ENCODE data around the gene NAXD. TPM values are rescaled to one million over a fixed set of nuclear protein-coding genes. Genes with fewer than 3 reads are reported as not detected.

NAXD gene
- total and polyA plus RNA-seq, 2 experiments from 2014 or later: 16.9 to 18.5 TPM

DNA sequence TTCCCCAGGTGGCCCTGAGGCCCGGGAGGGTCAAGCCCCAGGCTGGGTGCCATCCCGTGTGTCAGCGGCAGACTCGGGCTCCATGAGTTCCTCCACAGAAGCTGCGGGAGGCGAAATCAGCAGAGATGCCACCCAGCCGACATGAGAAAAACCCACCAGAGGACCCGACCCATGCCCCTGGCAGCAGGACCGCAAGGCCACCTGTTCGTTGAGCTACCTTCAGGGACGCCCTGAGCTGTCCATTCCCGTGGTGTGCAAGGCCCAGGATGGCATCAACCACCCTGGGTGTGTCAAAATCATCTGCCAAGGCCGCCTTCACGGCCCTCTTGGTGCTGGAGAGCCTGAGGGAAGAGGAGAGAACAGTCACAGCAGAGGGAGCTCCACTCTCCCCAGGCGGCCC is 30.4 kb downstream of the NAXD start (continued):
- TF ChIP-seq, protein P1, sequence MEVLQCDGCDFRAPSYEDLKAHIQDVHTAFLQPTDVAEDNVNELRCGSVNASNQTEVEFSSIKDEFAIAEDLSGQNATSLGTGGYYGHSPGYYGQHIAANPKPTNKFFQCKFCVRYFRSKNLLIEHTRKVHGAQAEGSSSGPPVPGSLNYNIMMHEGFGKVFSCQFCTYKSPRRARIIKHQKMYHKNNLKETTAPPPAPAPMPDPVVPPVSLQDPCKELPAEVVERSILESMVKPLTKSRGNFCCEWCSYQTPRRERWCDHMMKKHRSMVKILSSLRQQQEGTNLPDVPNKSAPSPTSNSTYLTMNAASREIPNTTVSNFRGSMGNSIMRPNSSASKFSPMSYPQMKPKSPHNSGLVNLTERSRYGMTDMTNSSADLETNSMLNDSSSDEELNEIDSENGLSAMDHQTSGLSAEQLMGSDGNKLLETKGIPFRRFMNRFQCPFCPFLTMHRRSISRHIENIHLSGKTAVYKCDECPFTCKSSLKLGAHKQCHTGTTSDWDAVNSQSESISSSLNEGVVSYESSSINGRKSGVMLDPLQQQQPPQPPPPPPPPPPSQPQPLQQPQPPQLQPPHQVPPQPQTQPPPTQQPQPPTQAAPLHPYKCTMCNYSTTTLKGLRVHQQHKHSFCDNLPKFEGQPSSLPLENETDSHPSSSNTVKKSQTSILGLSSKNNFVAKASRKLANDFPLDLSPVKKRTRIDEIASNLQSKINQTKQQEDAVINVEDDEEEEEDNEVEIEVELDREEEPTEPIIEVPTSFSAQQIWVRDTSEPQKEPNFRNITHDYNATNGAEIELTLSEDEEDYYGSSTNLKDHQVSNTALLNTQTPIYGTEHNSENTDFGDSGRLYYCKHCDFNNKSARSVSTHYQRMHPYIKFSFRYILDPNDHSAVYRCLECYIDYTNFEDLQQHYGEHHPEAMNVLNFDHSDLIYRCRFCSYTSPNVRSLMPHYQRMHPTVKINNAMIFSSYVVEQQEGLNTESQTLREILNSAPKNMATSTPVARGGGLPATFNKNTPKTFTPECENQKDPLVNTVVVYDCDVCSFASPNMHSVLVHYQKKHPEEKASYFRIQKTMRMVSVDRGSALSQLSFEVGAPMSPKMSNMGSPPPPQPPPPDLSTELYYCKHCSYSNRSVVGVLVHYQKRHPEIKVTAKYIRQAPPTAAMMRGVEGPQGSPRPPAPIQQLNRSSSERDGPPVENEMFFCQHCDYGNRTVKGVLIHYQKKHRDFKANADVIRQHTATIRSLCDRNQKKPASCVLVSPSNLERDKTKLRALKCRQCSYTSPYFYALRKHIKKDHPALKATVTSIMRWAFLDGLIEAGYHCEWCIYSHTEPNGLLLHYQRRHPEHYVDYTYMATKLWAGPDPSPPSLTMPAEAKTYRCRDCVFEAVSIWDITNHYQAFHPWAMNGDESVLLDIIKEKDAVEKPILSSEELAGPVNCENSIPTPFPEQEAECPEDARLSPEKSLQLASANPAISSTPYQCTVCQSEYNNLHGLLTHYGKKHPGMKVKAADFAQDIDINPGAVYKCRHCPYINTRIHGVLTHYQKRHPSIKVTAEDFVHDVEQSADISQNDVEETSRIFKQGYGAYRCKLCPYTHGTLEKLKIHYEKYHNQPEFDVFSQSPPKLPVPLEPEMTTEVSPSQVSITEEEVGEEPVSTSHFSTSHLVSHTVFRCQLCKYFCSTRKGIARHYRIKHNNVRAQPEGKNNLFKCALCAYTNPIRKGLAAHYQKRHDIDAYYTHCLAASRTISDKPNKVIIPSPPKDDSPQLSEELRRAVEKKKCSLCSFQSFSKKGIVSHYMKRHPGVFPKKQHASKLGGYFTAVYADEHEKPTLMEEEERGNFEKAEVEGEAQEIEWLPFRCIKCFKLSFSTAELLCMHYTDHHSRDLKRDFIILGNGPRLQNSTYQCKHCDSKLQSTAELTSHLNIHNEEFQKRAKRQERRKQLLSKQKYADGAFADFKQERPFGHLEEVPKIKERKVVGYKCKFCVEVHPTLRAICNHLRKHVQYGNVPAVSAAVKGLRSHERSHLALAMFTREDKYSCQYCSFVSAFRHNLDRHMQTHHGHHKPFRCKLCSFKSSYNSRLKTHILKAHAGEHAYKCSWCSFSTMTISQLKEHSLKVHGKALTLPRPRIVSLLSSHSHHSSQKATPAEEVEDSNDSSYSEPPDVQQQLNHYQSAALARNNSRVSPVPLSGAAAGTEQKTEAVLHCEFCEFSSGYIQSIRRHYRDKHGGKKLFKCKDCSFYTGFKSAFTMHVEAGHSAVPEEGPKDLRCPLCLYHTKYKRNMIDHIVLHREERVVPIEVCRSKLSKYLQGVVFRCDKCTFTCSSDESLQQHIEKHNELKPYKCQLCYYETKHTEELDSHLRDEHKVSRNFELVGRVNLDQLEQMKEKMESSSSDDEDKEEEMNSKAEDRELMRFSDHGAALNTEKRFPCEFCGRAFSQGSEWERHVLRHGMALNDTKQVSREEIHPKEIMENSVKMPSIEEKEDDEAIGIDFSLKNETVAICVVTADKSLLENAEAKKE (CRISPR knock-in tag; IDR thresholded peaks at IDR 0.05): no peak
- TF ChIP-seq EZH2phosphoT487 (IDR thresholded peaks at IDR 0.05; ENCODE audit: unreplicated experiment) (no peak), JUNB (IDR thresholded peaks at IDR 0.05; ENCODE audit: unreplicated experiment) (no peak), POLR2AphosphoS5 (IDR thresholded peaks at IDR 0.05; ENCODE audit: low read depth) (no peak)

DNA sequence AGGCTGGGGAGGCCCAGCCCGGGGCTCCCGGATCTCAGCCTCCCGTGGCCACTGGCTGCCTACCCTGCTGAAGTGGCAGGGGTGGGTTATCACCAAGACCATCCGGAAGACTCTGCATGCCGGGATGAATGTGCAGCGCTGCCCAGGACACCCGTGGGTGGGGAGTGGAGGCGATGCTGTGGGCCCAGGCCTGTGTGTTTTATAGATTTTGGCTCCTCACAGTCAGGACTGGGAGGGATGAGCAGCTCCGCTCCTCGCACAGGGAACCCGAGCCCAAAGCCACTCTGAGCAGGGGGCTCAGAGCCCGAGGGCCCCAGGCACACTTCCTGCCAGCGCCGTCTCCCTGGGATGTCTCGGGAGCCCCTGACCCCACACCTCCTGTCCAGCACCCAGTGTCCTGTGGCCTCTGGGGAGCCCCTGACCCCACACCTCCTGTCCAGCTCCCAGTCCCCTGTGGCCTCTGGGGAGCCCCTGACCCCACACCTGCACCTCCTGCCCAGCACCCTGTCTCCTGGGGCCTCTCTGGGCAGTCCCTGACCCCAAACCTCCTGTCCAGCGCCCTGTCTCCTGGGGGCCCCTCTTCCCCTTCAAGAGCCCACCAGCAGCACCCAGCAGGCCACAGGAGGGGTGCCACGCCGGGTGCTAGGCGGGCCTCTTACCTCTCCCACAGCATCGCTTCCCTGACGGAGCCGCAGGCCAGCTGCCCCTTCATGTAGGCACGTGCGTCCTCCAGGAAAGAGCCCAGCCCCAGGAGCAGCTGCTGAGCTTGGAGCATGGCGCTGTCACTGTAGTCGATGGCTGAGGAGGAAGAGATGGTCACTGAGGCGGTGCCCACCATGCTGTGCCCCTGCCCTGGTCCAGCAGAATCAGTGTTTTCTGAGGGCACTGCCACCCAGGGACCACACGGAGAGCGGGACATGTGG is 31.4 kb downstream of the NAXD start:
- Mint-ChIP-seq H3K27ac (no peak overlapping the region), H3K9me3 (no peaks in the 10 kb centered on the region), H3K36me3 (ENCODE audit: low read depth) (peaks cover 22% of the 10 kb centered on the region), H3K4me3 (no peak overlapping the region), H3K27me3 (ENCODE audit: insufficient read depth, low read depth, poor library complexity) (peaks cover 11% of the 10 kb centered on the region), H3K4me1 (peaks cover 19% of the 10 kb centered on the region)
- Histone ChIP-seq H3K27me3 (ENCODE audit: insufficient read depth) (no peaks in the 10 kb centered on the region), H3K4me2 (no peak overlapping the region), H3K27ac (ENCODE audit: low read depth) (no peak overlapping the region), H2AFZ (no peak overlapping the region), H3K9me2 (ENCODE audit: insufficient read depth) (no peaks in the 10 kb centered on the region), H3K4me1 (ENCODE audit: insufficient read depth) (peaks cover 6% of the 10 kb centered on the region), H3F3A (replicated peaks; ENCODE audit: low read depth) (peaks cover 10% of the 10 kb centered on the region), H3K4me3 (no peak overlapping the region), H3K36me3 (ENCODE audit: insufficient read depth) (no peaks in the 10 kb centered on the region; the same call in 1 of the 2 replicates), H3K79me2 (replicated peaks; ENCODE audit: insufficient read depth) (no peaks in the 10 kb centered on the region), H4K20me1 (replicated peaks; ENCODE audit: insufficient read depth) (peaks cover 10% of the 10 kb centered on the region)
- DNase-seq (ENCODE audit: low spot score): no peak
- ATAC-seq: no peak
- TF ChIP-seq ZNF331 (CRISPR knock-in tag; IDR thresholded peaks at IDR 0.05; ENCODE audit: low read depth) (no peak), POLR2AphosphoS5 (IDR thresholded peaks at IDR 0.05; ENCODE audit: low read depth) (no peak), ZNF114 (CRISPR knock-in tag; IDR thresholded peaks at IDR 0.05) (no peak), JUNB (IDR thresholded peaks at IDR 0.05; ENCODE audit: unreplicated experiment) (no peak), STAT1 (IDR thresholded peaks at IDR 0.05; ENCODE audit: unreplicated experiment) (no peak), NANOG (IDR thresholded peaks at IDR 0.05; ENCODE audit: borderline replicate concordance) (no peak), EZH2phosphoT487 (IDR thresholded peaks at IDR 0.05; ENCODE audit: unreplicated experiment) (no peak)
- TF ChIP-seq, protein P2, sequence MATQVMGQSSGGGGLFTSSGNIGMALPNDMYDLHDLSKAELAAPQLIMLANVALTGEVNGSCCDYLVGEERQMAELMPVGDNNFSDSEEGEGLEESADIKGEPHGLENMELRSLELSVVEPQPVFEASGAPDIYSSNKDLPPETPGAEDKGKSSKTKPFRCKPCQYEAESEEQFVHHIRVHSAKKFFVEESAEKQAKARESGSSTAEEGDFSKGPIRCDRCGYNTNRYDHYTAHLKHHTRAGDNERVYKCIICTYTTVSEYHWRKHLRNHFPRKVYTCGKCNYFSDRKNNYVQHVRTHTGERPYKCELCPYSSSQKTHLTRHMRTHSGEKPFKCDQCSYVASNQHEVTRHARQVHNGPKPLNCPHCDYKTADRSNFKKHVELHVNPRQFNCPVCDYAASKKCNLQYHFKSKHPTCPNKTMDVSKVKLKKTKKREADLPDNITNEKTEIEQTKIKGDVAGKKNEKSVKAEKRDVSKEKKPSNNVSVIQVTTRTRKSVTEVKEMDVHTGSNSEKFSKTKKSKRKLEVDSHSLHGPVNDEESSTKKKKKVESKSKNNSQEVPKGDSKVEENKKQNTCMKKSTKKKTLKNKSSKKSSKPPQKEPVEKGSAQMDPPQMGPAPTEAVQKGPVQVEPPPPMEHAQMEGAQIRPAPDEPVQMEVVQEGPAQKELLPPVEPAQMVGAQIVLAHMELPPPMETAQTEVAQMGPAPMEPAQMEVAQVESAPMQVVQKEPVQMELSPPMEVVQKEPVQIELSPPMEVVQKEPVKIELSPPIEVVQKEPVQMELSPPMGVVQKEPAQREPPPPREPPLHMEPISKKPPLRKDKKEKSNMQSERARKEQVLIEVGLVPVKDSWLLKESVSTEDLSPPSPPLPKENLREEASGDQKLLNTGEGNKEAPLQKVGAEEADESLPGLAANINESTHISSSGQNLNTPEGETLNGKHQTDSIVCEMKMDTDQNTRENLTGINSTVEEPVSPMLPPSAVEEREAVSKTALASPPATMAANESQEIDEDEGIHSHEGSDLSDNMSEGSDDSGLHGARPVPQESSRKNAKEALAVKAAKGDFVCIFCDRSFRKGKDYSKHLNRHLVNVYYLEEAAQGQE (IDR thresholded peaks at IDR 0.05; ENCODE audit: unreplicated experiment): no peak
- TF ChIP-seq, protein P3, sequence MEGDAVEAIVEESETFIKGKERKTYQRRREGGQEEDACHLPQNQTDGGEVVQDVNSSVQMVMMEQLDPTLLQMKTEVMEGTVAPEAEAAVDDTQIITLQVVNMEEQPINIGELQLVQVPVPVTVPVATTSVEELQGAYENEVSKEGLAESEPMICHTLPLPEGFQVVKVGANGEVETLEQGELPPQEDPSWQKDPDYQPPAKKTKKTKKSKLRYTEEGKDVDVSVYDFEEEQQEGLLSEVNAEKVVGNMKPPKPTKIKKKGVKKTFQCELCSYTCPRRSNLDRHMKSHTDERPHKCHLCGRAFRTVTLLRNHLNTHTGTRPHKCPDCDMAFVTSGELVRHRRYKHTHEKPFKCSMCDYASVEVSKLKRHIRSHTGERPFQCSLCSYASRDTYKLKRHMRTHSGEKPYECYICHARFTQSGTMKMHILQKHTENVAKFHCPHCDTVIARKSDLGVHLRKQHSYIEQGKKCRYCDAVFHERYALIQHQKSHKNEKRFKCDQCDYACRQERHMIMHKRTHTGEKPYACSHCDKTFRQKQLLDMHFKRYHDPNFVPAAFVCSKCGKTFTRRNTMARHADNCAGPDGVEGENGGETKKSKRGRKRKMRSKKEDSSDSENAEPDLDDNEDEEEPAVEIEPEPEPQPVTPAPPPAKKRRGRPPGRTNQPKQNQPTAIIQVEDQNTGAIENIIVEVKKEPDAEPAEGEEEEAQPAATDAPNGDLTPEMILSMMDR (conservative IDR thresholded peaks at IDR 0.05; ENCODE audit: low read depth in 2 of 2): no peak
- TF ChIP-seq, protein P4, sequence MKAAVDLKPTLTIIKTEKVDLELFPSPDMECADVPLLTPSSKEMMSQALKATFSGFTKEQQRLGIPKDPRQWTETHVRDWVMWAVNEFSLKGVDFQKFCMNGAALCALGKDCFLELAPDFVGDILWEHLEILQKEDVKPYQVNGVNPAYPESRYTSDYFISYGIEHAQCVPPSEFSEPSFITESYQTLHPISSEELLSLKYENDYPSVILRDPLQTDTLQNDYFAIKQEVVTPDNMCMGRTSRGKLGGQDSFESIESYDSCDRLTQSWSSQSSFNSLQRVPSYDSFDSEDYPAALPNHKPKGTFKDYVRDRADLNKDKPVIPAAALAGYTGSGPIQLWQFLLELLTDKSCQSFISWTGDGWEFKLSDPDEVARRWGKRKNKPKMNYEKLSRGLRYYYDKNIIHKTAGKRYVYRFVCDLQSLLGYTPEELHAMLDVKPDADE (IDR thresholded peaks at IDR 0.05): no peak

Data from GM23338 (cell line).